Coronary artery (tissue), 2 donors: ENCODE results near the gene BPGM.
A peak's percentile ranks its signal among the peaks of the same experiment; 100 is the strongest.
"Not testable (repeated sequence)": the region's sequence is repeated elsewhere in the genome, so short reads cannot be mapped to it uniquely, and the experiment has no call there.

ENCODE experiments used
- DNase-seq: peaks from one replicate; pipeline ENCODE4 v3.0.0-alpha.2; 2017; ENCODE audit warnings: low spot score
- H3K27ac ChIP-seq, 2 donors: fragments of 200-600 bp; sonication (generic); one replicate each; pipeline ENCODE4 v1.5.1; 2016 to 2019
- H3K4me3 ChIP-seq: fragments of 200-600 bp; sonication (generic); 2 replicates; pipeline ENCODE4 v1.5.1; 2016; ENCODE audit warnings: mild to moderate bottlenecking, moderate library complexity
- TF ChIP-seq, protein P1 (sequence below): fragments of 200-600 bp; sonication (generic); IDR thresholded peaks from one replicate; pipeline ENCODE4 v1.5.1; 2019; ENCODE audit warnings: antibody characterized with exemption

BPGM gene

DNA sequence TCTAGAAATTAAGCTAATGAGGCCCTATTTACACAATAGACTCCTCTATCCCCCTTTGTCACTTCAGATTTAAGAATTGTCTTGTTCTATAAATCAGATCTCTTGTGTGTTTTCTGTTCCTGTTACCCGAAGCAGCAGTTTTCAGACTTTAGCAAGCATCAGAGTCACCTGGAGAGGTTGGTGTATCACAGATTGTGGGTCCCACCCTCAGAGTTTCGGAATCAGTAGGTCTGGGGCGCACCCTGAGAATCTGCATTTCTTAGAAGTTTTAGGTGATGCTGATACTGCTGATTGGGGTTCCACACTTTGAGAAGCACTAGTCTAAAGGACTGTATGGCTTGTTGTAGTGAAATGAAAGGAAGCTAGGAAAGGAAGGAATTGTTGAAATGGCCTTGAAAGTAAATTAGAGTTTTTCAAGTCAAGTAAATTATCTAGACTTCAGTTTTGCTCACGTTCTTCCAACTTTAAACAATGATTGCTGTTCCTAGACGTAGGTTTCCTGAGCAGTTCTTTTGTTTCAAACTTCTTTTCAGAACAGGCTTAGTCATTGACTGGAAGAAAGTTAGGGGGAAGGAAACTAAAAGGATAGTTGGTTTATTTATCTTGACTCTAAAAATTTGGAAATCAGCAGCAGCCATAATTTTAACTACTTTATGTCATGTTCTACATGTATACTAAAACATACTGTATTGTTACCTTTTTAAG, 15.7 kb downstream of the BPGM start:
- H3K4me3 ChIP-seq: no peak overlapping the region
- DNase-seq: no peak
- no peak overlapping the region for H3K27ac ChIP-seq
- TF ChIP-seq, protein P1, sequence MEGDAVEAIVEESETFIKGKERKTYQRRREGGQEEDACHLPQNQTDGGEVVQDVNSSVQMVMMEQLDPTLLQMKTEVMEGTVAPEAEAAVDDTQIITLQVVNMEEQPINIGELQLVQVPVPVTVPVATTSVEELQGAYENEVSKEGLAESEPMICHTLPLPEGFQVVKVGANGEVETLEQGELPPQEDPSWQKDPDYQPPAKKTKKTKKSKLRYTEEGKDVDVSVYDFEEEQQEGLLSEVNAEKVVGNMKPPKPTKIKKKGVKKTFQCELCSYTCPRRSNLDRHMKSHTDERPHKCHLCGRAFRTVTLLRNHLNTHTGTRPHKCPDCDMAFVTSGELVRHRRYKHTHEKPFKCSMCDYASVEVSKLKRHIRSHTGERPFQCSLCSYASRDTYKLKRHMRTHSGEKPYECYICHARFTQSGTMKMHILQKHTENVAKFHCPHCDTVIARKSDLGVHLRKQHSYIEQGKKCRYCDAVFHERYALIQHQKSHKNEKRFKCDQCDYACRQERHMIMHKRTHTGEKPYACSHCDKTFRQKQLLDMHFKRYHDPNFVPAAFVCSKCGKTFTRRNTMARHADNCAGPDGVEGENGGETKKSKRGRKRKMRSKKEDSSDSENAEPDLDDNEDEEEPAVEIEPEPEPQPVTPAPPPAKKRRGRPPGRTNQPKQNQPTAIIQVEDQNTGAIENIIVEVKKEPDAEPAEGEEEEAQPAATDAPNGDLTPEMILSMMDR: no peak

DNA sequence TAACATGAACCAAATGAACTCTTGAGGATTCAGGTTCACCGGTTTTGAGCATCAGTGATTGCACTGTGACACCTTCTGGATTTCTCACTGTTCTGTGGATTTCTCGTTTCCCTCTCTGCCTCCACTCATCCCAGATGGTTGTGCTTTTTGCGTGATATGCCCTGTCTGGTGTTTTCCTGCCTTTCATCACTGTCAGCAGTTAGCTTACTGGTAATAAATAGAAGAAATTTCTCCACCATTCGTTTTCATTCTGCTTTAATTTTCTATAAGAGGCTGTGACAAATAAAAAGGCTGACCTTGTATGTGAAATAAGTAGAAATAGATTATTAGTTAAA, 16.2 kb downstream of the BPGM start:
- Histone ChIP-seq H3K4me3 (no peak overlapping the region), H3K27ac (no peak overlapping the region)
- TF ChIP-seq, protein P1: no peak
- DNase-seq: no peak

DNA sequence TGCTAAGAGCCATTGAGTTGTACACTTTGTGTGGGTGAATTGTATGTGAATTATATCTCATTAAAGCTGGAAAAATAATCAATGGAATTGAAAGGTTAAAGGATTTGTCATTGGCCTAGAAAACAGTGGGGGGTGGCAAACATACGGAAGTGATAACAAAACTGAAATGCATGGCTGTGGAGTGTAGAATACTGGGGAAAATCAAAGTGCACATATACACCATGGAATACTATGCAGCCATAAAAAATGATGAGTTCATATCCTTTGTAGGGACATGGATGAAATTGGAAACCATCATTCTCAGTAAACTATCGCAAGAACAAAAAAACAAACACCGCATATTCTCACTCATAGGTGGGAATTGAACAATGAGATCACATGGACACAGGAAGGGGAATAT, 18.4 kb downstream of the BPGM start:
- not testable (repeated sequence) for H3K4me3 ChIP-seq, H3K27ac ChIP-seq, DNase-seq

DNA sequence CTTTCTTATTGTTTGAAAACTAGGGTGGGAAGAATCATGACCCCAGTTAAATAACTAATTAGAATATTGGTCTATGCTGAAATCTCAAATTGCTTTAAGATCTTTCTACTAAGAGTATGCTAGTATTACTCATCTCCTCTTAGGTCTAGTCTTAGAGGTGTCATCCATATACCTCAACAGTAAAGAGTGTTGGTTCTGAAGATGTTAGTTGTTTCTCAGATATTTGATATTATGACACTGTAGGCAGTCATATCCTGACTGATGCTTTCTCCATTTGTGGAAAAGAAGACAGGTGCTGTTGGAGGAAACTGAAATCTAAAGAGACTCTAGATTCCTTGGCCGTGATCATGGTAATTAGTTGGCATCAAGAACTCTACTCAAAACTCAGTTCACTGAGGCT, 21.2 kb downstream of the BPGM start:
- no peak overlapping the region for H3K27ac ChIP-seq

DNA sequence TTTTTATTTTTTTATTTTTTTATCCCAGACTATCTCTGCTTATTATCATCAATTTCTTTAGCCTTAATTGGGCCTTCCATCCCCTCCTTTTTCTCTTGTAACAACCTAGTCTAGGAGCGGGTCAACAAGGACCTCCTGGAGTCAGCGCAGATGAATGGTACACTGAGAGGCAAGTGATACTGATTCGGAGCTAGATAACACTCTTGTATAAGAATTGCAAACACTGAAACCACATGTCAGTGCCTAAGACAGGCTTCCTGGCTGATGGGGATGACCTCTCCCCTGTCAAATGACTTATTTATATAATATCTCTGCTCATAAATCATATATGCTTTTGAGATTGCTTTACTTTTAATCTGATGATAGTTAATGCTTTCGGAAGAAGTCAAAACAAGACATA, 22.7 kb downstream of the BPGM start:
- TF ChIP-seq, protein P1: no peak
- Histone ChIP-seq H3K27ac (no peak overlapping the region), H3K4me3 (no peak overlapping the region)
- no peak for DNase-seq

More for the DNA sequence above, 21.2 kb downstream of the BPGM start:
- TF ChIP-seq, protein P1: no peak
- no peak for DNase-seq
- no peak overlapping the region for H3K4me3 ChIP-seq

DNA sequence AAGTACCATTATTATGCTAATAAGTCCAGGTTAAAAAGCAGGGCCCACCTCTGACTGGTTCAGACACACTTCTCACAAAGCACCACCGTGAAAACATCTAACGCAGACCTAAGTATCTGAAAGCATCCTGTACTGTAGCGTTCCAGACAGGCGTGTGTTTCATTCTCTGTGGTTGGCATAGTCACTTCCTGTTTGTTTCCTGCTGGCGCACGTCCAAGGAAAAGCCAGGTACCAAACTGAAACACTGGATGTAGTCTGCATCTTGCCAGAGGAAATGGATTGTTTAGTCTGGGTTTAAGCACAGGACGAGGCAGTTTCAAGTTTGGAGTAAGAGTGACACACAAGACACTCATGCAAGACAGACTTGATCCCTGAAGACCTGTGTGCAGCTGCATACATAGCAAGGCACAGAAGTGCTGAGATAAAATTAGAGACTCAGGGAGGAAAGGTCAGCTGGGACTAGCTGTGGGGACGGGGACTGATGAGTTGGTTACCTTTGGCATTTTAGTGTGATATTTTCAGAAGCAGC, 23.3 kb downstream of the BPGM start:
- Histone ChIP-seq H3K27ac (peak overlapping the region in 1 of 2 donors; percentile 10), H3K4me3 (no peak overlapping the region)
- DNase-seq: no peak
- TF ChIP-seq, protein P1: no peak

DNA sequence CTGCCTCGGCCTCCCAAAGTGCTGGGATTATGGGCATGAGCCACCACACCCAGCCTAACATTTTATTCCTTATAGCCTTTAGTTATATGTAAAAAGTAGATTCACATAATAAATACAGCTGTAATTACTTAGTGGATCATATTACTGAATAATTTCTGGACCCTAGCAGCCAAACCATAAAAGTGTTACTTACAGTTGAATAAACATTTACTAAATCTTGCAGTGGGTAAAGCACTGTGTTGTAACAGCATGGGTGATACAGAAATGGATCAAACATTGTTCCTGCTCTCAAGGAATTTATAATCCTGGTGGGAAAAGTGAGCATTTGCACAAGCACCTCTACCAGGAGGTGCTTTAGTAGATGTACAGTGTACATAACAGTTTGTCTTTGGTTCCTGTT, 25.0 kb downstream of the BPGM start:
- TF ChIP-seq, protein P1: no peak
- DNase-seq: no peak
- Histone ChIP-seq H3K27ac (no peak overlapping the region), H3K4me3 (no peak overlapping the region)
